Measurements from ENCODE around the gene TEX54.
A peak's percentile ranks its signal among the peaks of the same experiment; 100 is the strongest.

TEX54 gene

GRCh38 chr11:62881579-62882430, 49.2 kb upstream of the TEX54 start (continued):
- no peak for TF ChIP-seq ZNF707 (tag by site-specific recombination; IDR thresholded peaks at IDR 0.05)
- no peak for TF ChIP-seq AEBP2 (tag by site-specific recombination; IDR thresholded peaks at IDR 0.05; ENCODE audit: borderline replicate concordance)
- TF ChIP-seq ZNF843 (tag by site-specific recombination; IDR thresholded peaks at IDR 0.05): no peak
- TF ChIP-seq ZEB2 (tag by site-specific recombination; IDR thresholded peaks at IDR 0.05): no peak
- TF ChIP-seq MZF1 (tag by site-specific recombination; IDR thresholded peaks at IDR 0.05; ENCODE audit: borderline replicate concordance): no peak
- TF ChIP-seq ZNF138 (tag by site-specific recombination; IDR thresholded peaks at IDR 0.05; ENCODE audit: borderline replicate concordance): no peak
- peak; percentile 84; the same call in 1 of the 2 replicates for TF ChIP-seq KLF10 (tag by site-specific recombination; IDR thresholded peaks at IDR 0.05)
- TF ChIP-seq EGR2 (tag by site-specific recombination; IDR thresholded peaks at IDR 0.05; ENCODE audit: low read depth): no peak
- no peak for TF ChIP-seq ZNF639 (tag by site-specific recombination; IDR thresholded peaks at IDR 0.05)
- TF ChIP-seq ZSCAN18 (tag by site-specific recombination; IDR thresholded peaks at IDR 0.05): no peak
- TF ChIP-seq ZNF274 (IDR thresholded peaks at IDR 0.05; ENCODE audit: low read length): no peak
- TF ChIP-seq ZNF274 (tag by site-specific recombination; IDR thresholded peaks at IDR 0.05; ENCODE audit: borderline replicate concordance): no peak
- no peak for TF ChIP-seq PRDM4 (tag by site-specific recombination; IDR thresholded peaks at IDR 0.05)
- no peak for TF ChIP-seq ZNF785 (tag by site-specific recombination; IDR thresholded peaks at IDR 0.05)
- peak; percentile 98 for TF ChIP-seq ZNF398 (tag by site-specific recombination; IDR thresholded peaks at IDR 0.05)
- TF ChIP-seq ZSCAN16 (tag by site-specific recombination; IDR thresholded peaks at IDR 0.05): no peak
- peak; percentile 82 for TF ChIP-seq IKZF3 (tag by site-specific recombination; IDR thresholded peaks at IDR 0.05)
- TF ChIP-seq ZNF248 (tag by site-specific recombination; IDR thresholded peaks at IDR 0.05): no peak
- TF ChIP-seq ZNF521 (tag by site-specific recombination; IDR thresholded peaks at IDR 0.05): no peak
- no peak for TF ChIP-seq ZNF223 (tag by site-specific recombination; IDR thresholded peaks at IDR 0.05)
- no peak for TF ChIP-seq ZNF776 (tag by site-specific recombination; IDR thresholded peaks at IDR 0.05; ENCODE audit: borderline replicate concordance)
- TF ChIP-seq HOXD13 (CRISPR knock-in tag; IDR thresholded peaks at IDR 0.05; ENCODE audit: borderline replicate concordance): no peak
- TF ChIP-seq ZNF830 (tag by site-specific recombination; IDR thresholded peaks at IDR 0.05; ENCODE audit: low read depth): no peak
- TF ChIP-seq KLF8 (tag by site-specific recombination; IDR thresholded peaks at IDR 0.05): peak; percentile 75
- no peak for TF ChIP-seq ZNF560 (tag by site-specific recombination; IDR thresholded peaks at IDR 0.05; ENCODE audit: borderline replicate concordance)
- TF ChIP-seq ZBTB17 (tag by site-specific recombination; IDR thresholded peaks at IDR 0.05): no peak
- TF ChIP-seq ZNF596 (tag by site-specific recombination; IDR thresholded peaks at IDR 0.05): no peak
- no peak for TF ChIP-seq ZNF404 (tag by site-specific recombination; IDR thresholded peaks at IDR 0.05)
- peak; percentile 94 for TF ChIP-seq TCF7L2 (IDR thresholded peaks at IDR 0.05; ENCODE audit: borderline replicate concordance, low read depth, low read length)
- no peak for TF ChIP-seq ZFP37 (tag by site-specific recombination; IDR thresholded peaks at IDR 0.05)
- no peak for TF ChIP-seq HOXC10 (CRISPR knock-in tag; IDR thresholded peaks at IDR 0.05)

All from HEK293 (cell line).